Measurements from ENCODE around the gene NAB2. TPM values are rescaled to one million over a fixed set of nuclear protein-coding genes. Genes with fewer than 3 reads are reported as not detected.

NAB2 gene
- total and polyA plus RNA-seq, 10 of the 15 experiments (the other 5 are each of a cell fraction or from before 2014, with no cell fraction given): 0.35 to 35.2 (median 15.3) TPM

DNA sequence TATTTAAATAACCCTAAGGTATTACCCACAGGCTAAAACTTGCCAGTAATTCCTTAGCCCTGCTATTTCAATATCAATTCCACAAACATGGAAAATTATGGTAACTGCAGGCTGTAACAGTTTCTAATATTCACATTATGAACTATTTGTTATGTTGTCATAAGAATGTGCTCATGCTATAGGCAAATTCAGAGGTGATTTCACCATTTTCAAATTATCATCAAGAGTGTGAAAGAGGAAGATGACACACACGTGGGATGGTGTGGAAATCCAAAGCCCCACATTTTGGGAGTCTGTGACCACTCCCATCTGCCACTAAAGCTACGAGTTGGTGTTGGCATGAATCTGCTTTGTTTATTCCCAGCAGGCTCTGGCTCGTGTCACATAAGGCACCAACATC, 33.1 kb upstream of the NAB2 start:
- WGBS (ENCODE audit: insufficient coverage, insufficient replicate concordance, low lambda C conversion rate, missing lambda C conversion rate): 26% methylated on average over 3 of the region's 3 CpGs
- H3K4me3 ChIP-seq: no peak overlapping the region
- RAD21 ChIA-PET (ENCODE audit: unreplicated experiment): no interaction called here
- no peaks in the 10 kb centered on the region for H4K20me1 ChIP-seq (ENCODE audit: control insufficient read depth, insufficient read depth)
- no peak overlapping the region for H2AFZ ChIP-seq (ENCODE audit: control insufficient read depth, low read depth, low read length)
- no peaks in the 10 kb centered on the region for H3K9me3 ChIP-seq (replicated peaks; ENCODE audit: control insufficient read depth, insufficient read depth, low read length)
- no peak overlapping the region for H3K9ac ChIP-seq (ENCODE audit: control insufficient read depth, insufficient read depth, low read length)
- CTCF ChIA-PET: interaction anchor here (1.2 to 2.1 kb wide), 3 partner anchors 15 to 56 kb away, joined by 3 to 7 read pairs (median 4); no protein-coding TSS in a partner anchor
- DNase-seq (ENCODE audit: low read depth, low spot score) (no peak), FAIRE-seq (no peak), ATAC-seq (no peak)
- in situ Hi-C loops (cut with MboI): no loop called here
- no peaks in the 10 kb centered on the region for H3K27me3 ChIP-seq (replicated peaks in 1 of 2; ENCODE audit: control insufficient read depth in 2 of 2, insufficient read depth in 2 of 2, low read length in 1 of 2)
- no peaks in the 10 kb centered on the region for H3K79me2 ChIP-seq (ENCODE audit: control insufficient read depth, insufficient read depth, low read length)
- BruUV-seq (replicated peaks): no TSS peak
- SMC1A ChIA-PET (ENCODE audit: uncharacterized antibody, unreplicated experiment): interaction anchor here (0.6 to 1.5 kb wide), 2 partner anchors 21 to 56 kb away, joined by 3 to 5 read pairs; no protein-coding TSS in a partner anchor
- POLR2A ChIA-PET: interaction anchor here (0.5 kb wide), 1 partner anchor 9 kb away, joined by 4 read pairs; no protein-coding TSS in a partner anchor
- peaks cover 0 to 17% of the 10 kb centered on the region in 2 experiments; a peak in 3 of 4 replicates for H3K36me3 ChIP-seq (ENCODE audit: control insufficient read depth in 2 of 2, insufficient read depth in 2 of 2, low read length in 1 of 2)
- TF ChIP-seq, protein P1, sequence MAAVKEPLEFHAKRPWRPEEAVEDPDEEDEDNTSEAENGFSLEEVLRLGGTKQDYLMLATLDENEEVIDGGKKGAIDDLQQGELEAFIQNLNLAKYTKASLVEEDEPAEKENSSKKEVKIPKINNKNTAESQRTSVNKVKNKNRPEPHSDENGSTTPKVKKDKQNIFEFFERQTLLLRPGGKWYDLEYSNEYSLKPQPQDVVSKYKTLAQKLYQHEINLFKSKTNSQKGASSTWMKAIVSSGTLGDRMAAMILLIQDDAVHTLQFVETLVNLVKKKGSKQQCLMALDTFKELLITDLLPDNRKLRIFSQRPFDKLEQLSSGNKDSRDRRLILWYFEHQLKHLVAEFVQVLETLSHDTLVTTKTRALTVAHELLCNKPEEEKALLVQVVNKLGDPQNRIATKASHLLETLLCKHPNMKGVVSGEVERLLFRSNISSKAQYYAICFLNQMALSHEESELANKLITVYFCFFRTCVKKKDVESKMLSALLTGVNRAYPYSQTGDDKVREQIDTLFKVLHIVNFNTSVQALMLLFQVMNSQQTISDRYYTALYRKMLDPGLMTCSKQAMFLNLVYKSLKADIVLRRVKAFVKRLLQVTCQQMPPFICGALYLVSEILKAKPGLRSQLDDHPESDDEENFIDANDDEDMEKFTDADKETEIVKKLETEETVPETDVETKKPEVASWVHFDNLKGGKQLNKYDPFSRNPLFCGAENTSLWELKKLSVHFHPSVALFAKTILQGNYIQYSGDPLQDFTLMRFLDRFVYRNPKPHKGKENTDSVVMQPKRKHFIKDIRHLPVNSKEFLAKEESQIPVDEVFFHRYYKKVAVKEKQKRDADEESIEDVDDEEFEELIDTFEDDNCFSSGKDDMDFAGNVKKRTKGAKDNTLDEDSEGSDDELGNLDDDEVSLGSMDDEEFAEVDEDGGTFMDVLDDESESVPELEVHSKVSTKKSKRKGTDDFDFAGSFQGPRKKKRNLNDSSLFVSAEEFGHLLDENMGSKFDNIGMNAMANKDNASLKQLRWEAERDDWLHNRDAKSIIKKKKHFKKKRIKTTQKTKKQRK (IDR thresholded peaks at IDR 0.05; ENCODE audit: low read depth, low read length): no peak
- TF ChIP-seq, protein P2, sequence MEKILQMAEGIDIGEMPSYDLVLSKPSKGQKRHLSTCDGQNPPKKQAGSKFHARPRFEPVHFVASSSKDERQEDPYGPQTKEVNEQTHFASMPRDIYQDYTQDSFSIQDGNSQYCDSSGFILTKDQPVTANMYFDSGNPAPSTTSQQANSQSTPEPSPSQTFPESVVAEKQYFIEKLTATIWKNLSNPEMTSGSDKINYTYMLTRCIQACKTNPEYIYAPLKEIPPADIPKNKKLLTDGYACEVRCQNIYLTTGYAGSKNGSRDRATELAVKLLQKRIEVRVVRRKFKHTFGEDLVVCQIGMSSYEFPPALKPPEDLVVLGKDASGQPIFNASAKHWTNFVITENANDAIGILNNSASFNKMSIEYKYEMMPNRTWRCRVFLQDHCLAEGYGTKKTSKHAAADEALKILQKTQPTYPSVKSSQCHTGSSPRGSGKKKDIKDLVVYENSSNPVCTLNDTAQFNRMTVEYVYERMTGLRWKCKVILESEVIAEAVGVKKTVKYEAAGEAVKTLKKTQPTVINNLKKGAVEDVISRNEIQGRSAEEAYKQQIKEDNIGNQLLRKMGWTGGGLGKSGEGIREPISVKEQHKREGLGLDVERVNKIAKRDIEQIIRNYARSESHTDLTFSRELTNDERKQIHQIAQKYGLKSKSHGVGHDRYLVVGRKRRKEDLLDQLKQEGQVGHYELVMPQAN (conservative IDR thresholded peaks at IDR 0.05): no peak
- no peak for TF ChIP-seq FOXM1 (IDR thresholded peaks at IDR 0.05; ENCODE audit: low read depth, low read length)
- TF ChIP-seq RAD21 (IDR thresholded peaks at IDR 0.05; ENCODE audit: insufficient read depth, low read depth, low read length): no peak
- no peak for TF ChIP-seq NR2F1 (conservative IDR thresholded peaks at IDR 0.05)
- TF ChIP-seq, protein P3, sequence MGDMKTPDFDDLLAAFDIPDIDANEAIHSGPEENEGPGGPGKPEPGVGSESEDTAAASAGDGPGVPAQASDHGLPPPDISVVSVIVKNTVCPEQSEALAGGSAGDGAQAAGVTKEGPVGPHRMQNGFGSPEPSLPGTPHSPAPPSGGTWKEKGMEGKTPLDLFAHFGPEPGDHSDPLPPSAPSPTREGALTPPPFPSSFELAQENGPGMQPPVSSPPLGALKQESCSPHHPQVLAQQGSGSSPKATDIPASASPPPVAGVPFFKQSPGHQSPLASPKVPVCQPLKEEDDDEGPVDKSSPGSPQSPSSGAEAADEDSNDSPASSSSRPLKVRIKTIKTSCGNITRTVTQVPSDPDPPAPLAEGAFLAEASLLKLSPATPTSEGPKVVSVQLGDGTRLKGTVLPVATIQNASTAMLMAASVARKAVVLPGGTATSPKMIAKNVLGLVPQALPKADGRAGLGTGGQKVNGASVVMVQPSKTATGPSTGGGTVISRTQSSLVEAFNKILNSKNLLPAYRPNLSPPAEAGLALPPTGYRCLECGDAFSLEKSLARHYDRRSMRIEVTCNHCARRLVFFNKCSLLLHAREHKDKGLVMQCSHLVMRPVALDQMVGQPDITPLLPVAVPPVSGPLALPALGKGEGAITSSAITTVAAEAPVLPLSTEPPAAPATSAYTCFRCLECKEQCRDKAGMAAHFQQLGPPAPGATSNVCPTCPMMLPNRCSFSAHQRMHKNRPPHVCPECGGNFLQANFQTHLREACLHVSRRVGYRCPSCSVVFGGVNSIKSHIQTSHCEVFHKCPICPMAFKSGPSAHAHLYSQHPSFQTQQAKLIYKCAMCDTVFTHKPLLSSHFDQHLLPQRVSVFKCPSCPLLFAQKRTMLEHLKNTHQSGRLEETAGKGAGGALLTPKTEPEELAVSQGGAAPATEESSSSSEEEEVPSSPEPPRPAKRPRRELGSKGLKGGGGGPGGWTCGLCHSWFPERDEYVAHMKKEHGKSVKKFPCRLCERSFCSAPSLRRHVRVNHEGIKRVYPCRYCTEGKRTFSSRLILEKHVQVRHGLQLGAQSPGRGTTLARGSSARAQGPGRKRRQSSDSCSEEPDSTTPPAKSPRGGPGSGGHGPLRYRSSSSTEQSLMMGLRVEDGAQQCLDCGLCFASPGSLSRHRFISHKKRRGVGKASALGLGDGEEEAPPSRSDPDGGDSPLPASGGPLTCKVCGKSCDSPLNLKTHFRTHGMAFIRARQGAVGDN (IDR thresholded peaks at IDR 0.05): no peak
- no peak for TF ChIP-seq POU2F2 (IDR thresholded peaks at IDR 0.05; ENCODE audit: borderline replicate concordance, low read depth, low read length)
- TF ChIP-seq, protein P4, sequence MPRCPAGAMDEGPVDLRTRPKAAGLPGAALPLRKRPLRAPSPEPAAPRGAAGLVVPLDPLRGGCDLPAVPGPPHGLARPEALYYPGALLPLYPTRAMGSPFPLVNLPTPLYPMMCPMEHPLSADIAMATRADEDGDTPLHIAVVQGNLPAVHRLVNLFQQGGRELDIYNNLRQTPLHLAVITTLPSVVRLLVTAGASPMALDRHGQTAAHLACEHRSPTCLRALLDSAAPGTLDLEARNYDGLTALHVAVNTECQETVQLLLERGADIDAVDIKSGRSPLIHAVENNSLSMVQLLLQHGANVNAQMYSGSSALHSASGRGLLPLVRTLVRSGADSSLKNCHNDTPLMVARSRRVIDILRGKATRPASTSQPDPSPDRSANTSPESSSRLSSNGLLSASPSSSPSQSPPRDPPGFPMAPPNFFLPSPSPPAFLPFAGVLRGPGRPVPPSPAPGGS (IDR thresholded peaks at IDR 0.05; ENCODE audit: borderline replicate concordance, insufficient read depth, low read depth, low read length, poor library complexity, severe bottlenecking): no peak
- TF ChIP-seq, protein P5, sequence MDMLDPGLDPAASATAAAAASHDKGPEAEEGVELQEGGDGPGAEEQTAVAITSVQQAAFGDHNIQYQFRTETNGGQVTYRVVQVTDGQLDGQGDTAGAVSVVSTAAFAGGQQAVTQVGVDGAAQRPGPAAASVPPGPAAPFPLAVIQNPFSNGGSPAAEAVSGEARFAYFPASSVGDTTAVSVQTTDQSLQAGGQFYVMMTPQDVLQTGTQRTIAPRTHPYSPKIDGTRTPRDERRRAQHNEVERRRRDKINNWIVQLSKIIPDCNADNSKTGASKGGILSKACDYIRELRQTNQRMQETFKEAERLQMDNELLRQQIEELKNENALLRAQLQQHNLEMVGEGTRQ (IDR thresholded peaks at IDR 0.05; ENCODE audit: borderline replicate concordance, low read depth, low read length): no peak
- H3K4me1 ChIP-seq (ENCODE audit: control insufficient read depth, insufficient read depth, low read length): peaks cover 12% of the 10 kb centered on the region
- intact Hi-C loops (cut with micrococcal nuclease; ENCODE audit: unreplicated experiment): no loop called here
- no peak overlapping the region for H3K4me2 ChIP-seq (ENCODE audit: control insufficient read depth, insufficient read depth)
- no peak overlapping the region for H3K27ac ChIP-seq (ENCODE audit: control insufficient read depth, insufficient read depth)
